ENCODE data around the gene NEURL3.

DNA sequence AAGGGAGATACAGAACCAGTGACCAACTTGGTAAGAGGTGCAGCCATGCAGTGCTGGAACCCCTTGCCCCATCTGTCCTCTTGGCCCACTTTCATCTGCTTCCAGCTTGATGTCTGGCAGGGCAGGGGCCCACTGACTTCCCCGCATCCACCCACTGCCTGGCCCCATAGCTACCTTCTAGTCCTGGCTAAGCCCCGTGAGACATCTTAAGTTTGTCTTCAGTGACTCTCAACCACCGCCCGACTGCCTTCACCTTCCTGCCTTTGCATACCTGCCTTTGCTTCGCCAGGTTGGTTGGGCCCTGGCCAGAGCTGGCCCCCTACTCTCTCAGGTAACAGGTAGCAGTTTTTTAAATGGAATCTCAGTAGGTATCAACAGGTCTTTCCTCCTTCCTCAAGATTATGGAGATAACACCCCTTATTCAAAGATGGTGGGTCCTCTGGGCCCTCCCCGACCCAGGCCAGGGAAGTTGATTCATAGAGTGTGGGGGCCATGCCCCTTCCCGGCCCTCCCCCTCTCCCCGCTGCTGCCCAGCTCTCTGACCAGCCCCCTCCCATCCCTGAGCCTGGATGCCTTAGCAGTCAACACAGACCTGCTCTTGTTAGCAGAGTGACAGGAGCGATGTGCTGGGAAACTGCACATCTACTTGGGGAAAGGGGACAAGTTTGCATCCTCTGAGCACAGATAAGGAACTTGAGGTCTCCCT lies 34.2 kb upstream of the NEURL3 start:
- TF ChIP-seq ATF4 (CRISPR knock-in tag; IDR thresholded peaks at IDR 0.05) (no peak), CBX2 (IDR thresholded peaks at IDR 0.05; ENCODE audit: insufficient read depth, low read length, poor library complexity, severe bottlenecking) (no peak), TRIM24 (IDR thresholded peaks at IDR 0.05) (no peak), ZSCAN29 (IDR thresholded peaks at IDR 0.05) (no peak)

Measured in K562 (cell line).